HuH-7 (cell line): ENCODE results near the gene MICAL3.
A peak's percentile ranks its signal among the peaks of the same experiment; 100 is the strongest.

Experiments used
- DNase-seq: peaks from one replicate; pipeline ENCODE4 v3.0.0; 2011; ENCODE audit warnings: low spot score

Gene MICAL3

DNA sequence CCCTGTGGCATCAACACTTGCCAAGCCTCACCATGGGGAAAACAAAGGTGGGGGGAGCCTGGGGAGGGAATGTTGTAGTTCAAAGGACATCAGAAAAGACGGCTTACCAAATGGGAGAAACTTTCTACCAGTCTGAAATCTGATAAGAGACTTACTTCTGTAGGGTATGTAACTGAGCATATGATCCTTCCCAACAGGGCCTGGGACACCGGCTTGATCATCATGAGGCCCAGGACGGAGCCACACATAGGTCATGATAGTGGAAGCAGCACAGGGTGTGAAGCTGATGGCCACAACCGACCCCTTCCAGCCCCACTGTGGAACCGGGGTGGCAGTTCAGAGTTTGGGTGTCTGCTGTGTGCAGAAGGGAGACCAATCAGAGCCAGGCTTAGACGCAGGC is 51.1 kb downstream of the MICAL3 start:
- DNase-seq = no peak

DNA sequence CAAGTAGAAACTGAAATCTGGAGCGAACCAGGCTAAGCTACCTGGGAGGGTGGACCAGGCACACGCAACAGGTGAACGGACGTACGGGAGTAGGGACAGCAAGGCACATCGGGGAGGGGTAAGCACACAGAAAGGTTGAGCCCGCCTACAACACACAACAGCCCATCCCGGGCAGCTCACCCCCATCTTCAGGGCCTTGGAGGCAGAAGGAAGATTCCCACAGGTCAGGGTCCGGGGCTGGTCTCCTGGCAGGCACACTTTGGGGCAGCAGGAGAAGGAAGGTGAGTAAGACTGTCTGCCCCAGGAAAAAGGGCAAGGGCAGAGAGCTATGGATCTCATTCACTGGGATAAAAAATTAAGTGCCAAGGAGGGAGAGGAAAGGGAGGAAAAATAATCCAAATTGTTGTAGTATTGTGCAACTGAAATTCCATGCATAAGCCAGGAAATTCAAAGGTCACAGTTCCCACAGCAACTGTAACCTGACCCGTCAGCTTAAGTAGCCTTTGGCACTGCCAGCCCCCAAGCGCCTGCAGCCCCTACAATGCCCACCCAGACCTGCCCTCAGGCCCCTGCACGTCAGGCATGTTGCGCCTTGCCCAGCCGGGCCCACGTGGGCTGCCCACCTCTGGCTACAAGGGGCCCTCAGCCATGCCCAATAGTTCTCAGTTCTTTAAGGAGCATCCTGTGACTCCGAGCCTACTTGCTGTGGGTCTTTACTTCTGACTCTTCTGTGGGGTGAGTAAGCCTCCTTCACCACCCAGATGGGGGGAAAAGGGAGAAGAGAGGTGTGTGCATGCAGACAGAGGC is 51.8 kb downstream of the MICAL3 start:
- peak; percentile 62 for DNase-seq

DNA sequence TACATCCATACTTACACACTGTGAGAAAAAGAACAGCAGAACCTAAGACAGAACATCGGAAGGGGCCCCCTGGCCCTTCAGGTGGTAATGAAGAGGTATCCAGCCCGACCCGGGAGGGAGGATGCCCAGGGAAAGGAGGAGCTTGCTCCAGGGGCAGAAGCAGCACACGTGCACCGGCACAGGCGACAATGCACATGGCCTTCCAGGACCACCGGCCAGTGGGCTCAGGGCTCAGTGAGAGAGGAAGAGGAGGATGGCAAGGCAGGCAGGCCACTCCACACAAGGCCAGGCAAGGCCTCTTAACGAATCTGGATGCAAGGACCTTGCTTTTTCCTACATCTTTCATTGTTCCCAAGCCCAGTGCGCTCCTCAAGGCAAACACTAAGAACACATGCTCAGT is 52.6 kb downstream of the MICAL3 start:
- DNase-seq = no peak

DNA sequence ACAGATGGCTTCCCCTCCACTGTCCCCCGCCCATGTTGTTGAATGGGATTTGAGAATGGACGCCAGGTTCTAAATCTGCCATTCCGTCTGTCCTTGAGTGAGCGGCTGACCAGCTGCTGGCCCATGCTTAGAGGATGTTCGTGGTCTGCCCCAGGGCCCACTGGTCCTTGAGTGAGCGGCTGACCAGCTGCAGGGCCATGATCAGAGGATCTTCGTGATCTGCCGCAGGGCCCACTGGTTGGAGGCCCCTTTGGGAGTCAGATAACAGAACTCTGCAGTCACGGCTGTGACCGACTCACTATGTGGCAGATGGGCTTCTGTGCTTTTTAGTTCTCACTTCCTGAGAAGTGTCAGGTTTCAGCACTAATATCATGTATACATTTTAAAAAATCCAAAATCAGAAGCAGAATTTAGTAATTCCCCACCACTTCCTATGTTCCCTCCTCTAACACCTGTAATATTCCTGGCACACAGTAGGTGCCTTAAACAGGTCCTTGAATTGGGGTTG is 54.1 kb downstream of the MICAL3 start:
- no peak for DNase-seq

DNA sequence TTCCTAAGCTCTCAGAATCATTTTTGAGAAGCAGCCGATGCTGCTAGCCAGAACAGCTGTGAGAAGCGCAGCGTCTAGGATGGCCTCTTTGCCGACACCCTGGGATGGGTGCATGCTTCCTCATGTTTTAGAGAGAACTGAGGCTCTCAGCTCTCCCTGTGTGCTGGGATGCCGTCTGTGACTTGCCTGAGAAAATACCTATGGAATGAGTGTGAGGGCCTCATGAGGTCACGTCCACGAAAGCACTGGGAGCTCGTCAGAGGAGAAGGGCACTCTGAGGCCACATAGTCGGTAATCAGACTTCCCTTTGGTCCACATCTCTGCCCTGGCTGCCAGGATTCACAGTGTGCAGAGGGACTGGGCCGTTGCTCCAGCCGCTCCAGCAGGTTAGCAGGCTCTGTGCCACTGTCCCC is 54.7 kb downstream of the MICAL3 start:
- DNase-seq = no peak

DNA sequence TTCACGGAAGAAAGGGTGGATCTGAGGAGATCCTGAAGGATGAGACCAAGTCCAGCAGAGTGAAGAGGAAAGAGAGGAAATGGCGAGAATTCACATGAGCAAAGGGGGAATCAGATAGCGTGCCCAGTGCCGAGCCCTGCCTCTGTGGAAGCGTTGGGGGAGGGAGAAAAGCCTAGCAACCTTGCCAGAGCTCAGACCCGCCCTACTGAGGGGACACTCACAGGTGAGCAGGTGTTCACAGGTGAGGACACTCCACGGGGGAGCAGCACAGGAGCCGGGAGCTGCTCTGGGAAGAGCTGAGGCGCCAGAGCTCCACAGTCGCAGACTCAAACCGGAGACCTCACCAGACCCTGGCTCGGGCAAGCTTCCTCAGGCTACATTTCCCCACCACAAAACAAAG is 56.2 kb downstream of the MICAL3 start:
- no peak for DNase-seq

DNA sequence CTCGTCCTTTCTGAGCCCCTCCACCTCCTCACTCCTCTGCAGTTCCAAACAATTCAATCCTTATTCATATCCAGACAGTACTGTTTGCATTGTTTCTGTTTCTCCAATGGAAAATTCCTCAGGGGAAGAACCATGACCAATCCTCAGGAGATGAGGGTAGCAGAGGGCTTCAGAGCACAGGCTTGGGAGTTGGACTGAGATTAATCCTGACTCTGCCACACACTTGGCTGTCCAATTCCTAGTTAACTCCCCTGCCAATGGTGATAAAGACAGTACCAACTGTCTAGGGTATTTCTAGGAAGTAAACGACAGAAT is 58.0 kb downstream of the MICAL3 start:
- DNase-seq = no peak

DNA sequence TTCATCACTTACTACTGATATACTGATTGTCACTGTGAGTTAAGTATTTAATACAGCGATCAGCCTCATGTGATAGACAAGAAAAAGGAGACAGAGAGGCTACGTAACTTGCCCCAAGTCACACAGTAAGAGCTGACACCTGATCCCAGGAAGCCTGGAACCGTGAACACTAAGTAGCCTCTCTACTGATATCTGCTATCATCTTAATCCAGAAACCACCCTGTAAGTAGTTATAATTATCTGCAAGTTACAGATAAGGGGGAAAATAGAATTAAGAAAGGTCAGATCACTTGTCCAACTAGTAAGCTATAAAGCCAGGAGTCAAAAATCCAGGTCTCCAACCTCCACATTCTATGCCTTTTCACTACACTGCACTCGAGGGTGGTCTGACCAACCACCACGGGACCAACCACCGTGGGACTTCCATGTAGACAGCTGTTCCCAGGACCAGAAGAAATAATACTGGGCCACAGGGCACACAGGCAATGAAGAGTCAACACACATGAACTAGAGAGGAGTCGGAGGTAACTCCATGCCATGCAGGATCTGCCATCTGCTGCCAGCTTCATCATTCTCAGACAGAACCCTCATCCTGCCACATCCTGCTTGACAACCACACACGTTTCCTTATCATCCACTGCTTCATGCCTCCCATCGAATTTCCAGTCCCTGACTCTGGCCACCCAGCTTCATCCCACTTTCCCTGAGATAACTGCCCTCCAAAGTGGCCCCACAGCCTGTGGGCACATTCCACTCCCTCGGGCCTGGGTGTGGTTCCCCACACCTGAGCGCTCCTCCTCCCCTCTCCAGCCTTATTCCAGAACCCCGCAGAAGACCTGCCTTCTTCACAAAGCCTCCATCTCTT is 58.6 kb downstream of the MICAL3 start:
- no peak for DNase-seq

DNA sequence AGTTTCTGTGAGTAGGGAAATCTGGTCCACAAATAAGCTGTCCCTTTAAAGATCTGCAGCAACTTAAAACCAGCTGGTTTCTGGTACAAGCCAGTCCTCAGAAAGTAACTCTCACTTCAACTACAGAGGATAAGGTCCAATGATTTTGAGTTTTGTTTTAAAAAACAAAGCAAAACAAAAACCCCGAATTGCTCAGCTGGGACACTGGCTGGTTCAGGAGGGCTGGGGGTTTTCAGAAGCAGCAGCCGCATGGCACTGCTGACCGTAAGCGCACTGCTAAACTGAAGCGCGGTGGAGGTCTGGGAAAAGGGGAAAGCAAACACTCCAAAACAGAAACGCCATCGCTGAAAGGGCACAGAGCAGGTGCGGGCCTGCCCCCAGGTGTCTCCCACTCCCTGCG is 59.7 kb downstream of the MICAL3 start:
- no peak for DNase-seq

DNA sequence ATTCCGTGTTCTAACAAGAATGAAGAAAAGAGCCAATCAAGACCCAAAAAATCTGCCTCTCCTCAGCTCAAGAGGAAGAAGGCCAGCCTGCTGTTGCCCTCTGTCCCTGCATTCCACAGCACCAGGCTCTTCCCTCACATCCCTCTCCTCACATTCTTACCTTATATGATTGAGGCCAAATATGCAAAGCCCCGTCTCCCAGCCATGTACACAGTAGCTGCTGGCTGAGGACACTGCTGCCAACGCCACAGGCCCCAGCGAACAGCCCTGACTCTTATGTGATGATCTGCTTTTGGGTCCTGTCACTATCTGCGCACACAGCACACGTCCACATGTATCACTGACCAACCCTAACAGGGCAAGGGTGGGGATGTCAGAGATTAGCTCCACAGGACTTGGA is 60.2 kb downstream of the MICAL3 start:
- no peak for DNase-seq

DNA sequence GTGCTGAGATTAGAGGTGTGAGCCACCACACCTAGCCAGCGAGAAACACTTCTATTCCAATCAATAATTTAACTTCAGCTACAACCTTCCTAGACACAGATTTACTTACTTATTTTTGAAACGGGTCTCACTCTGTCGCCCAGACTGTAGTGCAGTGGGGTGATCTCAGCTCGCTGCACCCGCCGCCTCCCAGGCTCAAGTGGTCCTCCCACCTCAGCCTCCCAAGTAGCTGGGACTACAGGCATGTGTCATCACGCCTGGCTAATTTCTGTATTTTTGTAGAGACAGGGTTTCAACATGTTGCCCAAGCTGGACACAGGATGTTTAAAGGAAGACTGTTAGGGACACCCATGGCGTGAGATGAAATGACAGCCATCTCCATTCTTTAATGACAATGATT is 61.3 kb downstream of the MICAL3 start:
- DNase-seq = no peak

DNA sequence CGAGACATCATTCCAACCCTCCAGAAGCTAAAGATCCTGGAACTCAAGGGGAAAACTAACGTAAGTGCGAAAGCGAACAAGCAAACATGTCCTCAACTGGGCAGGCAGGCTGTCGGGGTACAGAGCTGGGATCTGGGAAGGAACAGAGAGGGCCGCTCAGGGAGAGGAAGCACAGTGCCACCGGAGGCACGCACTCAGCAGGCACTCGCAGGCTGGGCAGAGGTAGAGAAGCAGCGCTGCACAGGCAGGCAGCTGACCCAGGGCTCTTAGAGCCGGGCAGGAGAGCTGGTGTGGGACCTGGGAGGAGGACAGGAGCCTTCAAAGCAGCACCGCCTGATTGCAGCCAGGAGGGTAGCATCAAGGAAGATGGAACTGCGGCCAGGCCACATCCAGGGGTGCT is 62.2 kb downstream of the MICAL3 start:
- no peak for DNase-seq

DNA sequence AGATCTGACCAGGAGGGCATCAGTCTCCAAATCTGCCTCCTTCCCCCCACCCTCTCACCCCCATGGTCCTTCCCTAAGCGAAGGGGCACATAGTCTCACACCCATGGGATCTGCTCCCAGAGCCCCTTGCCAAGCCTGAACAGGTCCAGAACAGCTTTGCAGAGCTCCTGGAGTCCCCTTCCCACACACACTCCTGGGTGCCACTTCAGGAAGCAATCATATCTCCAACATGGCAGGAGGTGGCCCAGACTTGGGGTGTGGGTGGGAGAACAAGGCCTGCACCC is 63.0 kb downstream of the MICAL3 start:
- no peak for DNase-seq

DNA sequence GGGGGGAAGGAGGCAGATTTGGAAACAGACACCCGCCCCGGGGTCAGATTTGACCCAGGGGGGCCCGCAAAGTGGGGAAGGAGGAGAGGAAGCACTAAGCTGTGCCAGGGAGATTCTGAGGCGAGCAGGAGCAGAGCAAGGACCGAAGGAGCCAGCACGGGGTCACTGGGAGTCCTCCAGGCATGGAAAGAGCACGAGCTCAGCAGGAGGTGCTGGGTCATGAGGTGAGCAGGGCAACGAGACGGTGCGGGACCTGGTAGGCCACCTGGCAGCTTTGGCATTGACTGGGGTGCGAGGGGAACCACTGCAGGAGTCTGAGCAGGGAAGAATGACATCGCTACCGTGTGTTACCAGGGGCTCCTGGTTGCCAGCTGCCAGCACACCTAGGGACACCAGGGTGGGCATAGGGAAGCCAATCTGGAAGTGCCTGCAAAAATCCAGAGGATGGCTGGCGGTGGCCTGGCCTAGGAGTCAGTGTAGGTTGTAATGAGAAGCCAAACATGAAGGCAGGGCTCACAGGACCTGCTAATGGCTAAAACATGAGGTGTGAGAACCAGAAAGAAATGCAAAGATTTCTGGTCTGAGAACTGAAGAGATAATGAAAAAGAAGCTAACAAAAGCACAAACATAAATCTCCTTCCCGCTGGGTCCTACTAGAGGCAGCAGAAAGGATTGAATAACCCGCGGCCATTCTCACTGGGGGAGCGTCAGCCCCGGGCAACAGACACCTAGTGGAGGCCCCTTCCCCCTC is 63.5 kb downstream of the MICAL3 start:
- no peak for DNase-seq

DNA sequence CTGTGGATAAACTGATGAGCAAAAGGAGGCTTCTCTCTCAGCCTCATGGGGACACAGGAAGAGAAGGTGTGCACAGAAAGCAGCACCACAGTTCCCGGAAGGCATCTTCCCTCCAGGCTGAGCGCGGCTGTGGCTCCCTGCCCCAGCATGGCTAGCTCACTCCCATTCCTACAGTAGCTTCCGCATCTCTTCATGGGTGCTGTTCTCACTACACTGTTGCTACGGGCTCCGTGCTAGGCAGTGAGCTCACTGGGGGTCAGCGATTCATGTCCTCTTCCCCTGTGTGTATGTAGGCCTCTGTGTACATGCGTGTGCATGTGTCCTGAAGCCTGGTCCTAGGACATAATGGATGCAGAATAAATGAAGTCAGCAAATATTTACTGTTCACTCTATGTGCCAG is 64.3 kb downstream of the MICAL3 start:
- no peak for DNase-seq

DNA sequence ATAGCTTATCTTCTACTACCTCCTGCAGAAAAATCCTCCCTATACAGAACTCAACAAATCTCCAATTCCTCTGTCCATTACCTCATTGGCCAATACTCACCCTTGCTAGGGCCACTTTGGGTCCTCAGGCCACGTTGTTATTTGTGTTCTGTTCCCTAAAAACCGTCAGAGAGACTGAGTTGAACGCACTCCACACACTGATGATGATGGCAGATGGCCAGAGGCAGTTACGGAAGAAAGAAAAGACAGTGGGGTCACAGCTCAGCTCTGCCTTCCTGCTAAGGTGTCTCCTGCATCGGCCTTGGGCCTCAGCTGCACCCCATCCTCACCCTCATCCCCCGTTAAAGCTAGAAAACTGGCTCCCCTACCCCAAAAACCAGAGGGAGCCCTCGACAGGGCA is 66.2 kb downstream of the MICAL3 start:
- DNase-seq = no peak

DNA sequence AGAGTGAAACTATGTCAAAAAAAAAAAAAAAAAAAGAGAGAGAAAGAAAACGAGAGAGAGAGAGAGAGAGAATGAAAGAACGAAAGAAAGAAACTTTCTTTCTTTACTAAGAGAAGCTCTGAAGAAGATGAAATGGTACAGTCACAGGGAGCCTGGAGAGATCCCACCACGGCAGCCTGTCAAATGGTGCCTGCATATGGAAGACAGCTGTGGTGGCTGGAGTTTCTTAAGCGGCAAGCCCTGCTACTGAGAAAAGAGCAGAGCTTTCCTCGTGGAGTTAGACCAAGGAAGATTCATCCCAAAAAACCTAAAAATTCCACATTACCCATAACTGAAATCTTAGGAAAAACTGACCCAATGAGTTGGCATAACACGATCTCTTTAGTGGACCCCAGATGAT is 66.7 kb downstream of the MICAL3 start:
- no peak for DNase-seq

DNA sequence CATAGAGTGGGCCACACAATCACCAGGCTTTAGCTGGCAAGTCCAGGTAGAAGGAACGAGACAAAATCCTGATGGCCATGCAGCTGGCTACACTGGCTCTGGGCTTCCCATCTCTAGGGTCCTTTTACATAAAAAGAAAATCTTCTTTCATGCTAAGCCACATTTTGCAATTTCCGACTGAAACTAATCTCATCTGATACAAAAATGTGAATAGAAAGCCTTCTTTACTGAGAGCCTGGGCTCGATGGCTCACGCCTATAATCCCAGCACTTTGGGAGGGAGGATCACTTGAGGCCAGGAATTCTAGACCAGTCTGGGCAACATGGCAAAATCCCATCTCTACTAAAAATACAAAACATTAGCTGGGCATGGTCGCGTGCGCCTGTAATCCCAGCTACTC is 67.2 kb downstream of the MICAL3 start:
- no peak for DNase-seq

DNA sequence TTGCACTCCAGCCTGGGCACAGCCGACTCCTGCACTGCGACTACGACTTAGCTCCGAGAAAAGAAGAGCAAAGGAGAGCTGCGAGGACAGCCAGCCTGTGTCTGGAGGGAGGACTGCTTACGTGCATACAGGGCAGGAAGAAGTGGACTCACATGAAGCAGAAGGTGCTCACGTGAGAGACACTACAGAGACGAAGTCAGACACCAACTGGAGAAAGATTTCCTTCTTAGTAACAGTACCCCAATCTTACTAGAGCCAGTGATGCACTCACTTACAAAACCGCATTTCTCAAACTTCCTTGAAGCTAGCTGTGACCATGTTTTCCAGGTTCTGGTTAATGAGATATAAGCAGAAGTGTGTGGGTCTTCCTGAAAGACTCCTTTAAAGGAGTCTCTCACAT is 67.7 kb downstream of the MICAL3 start:
- no peak for DNase-seq

DNA sequence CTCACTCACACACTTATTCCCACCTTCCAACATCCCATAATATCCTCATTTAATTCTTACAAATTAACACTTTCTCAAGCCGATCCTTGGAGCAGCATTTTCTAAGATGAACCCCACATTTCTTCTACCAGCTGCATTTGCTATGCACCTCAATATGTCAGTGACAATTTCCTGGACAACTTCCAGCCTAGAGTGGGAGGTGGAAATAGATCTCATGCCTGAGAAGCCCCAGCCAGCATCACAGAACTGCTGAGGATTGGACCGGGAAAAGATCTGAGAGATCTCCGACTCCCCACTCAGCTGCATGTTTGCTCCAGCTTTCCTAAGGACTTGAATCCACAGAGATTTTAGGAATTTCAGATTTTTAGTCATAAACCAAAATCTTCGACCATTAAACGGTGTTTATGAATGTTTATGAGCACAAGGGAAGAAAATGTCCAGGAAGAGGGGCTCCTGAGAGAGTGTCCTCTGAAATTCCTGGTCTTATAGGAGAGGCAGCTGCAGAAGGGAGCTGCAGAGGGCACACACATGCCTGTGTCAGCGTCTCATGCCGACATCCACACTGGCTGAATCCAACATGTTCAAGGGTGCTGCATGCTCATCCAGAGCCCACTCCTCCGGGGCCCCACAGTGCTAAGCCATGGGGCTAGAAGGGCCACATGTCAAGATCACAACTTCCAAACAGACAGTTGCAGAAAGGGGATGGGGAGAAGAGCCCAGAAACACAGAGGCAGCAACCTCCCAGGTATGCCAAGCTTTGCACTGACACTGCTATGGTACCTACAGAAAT is 68.6 kb downstream of the MICAL3 start:
- no peak for DNase-seq

DNA sequence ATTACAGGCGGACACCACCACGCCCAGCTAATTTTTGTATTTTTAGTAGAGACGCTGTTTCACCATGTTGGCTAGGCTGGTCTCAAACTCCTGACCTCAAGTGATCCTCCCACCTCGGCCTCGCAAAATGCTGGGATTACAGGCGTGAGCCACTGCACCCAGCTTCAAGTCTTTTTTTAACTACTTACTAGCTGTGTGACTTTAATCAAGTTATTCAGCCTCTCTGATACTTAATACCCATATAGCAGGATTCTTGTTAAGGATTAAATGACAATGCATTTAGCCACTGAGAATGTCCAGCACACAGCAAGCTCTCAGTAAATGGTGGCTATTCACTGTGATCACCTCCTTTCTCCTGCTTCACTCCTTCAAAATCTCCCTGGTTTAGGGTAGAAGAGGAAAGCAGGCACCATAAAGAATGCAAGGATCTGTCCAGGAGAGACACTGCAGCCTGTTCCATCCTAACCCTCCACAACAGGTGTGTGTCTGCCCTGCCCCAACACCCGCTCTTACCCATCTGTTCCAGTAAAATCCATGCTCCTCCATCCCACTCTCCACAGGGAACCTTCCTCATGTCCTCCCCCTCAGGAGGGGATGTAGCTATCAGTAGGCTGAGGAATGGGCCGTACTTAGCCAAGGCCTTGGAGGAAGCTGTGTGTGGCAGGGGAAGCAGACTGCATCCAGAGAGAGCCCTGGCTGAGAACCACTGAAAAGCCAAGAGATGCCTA is 69.3 kb downstream of the MICAL3 start:
- no peak for DNase-seq
